HG03159 (cell line): Measurements from ENCODE around the gene ARHGAP4.
A peak's percentile ranks its signal among the peaks of the same experiment; 100 is the strongest.

ENCODE experiments used
- ATAC-seq: cut with Tn5 transposase; IDR thresholded peaks from one replicate; pipeline ENCODE4 v1.9.1; 2021; ENCODE audit warnings: mild to moderate bottlenecking, moderate library complexity; ENCODE audit not compliant: unreplicated experiment

The ARHGAP4 gene

GRCh38 chrX:153925739-153926551 is at the start of gene ARHGAP4:
Gene ARHGAP4 (minus strand): TSS chrX:153926264. CDS start chrX:153926202, 62 bp downstream.
- no peak for ATAC-seq

GRCh38 chrX:153974726-153975286 is 48.7 kb upstream of the ARHGAP4 start:
- ATAC-seq, result no peak

DNA sequence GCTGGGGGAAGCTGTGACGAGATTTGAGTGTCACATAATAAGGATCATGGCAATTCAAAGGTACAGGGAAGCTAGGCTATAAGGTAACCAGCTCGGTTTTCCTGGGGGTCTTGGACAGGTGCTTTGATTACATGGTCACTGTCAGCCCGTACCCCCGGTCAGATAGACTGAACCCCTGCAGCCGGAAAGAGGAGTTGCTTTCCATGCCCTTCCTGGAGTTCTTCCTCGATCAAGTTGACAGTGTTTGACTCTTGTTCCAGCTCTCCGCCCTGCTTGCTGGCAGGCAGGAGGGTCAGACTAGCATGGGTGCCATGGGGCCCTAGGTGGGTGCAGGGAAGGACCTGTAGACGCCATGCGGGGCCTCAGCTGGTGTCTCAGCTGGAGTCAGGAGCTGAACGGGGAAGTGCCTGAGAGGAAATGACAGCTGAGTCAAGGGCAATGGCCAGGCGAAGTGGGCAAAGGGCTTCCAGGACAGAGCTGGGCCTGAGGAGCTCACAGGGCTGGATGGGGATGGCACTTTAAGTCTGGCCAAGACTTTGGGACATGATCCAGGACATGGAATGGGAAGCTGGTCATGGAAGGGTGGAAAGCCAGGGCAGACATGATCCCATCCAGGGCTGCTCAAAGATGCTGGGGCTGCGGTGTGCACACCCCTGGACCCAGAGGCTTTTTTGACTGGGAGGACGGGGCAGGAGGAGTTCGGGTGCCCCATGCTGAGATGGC is 48.1 kb upstream of the ARHGAP4 start:
- ATAC-seq, result no peak

- no peak for ATAC-seq
Observed at GRCh38 chrX:153973127-153974002, 47.3 kb upstream of the ARHGAP4 start.

DNA sequence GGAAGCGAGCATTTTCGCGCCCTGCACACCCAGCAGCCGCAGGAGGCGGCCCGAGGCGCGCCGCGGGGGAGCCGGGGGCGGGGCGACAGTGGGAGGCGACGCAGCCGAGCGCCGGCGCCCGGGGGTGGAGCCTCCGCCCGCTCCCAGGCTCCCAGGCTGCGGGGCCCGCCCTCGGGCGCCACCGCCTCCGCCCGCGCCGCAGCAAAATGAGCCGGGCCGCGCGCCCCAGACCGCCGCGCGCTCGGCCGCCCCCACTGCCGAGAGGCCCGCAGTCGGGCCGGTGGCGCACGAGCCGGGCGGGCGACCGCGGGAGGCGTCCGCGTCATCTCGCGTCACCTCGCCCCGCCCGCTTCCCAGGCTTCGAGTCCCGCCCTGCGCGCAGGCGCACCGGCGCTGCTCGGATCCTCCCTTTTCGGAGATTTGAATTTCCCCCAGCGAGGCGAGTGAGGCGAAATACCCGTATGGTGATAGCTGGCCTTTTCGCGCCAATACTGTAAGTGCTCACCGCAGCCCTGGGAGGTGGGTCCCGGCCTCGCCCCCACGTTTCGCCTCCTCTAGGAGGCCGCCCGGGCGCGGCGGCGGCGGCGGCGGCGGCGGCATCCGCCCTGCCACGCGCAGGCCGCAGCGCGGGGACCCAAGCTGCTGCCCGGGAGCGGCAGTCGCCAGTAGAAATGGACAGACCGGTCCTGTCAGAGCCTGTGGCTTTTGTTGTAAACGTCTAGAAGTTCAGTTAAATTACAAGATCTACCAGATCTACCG is 46.5 kb upstream of the ARHGAP4 start, which contains the start of gene TMEM187:
TMEM187 (plus strand) TSS at position 387 of the 759 bp plus-strand sequence. CDS start 9,309 bp downstream, outside the sequence.
- ATAC-seq, result peak; percentile 46

DNA sequence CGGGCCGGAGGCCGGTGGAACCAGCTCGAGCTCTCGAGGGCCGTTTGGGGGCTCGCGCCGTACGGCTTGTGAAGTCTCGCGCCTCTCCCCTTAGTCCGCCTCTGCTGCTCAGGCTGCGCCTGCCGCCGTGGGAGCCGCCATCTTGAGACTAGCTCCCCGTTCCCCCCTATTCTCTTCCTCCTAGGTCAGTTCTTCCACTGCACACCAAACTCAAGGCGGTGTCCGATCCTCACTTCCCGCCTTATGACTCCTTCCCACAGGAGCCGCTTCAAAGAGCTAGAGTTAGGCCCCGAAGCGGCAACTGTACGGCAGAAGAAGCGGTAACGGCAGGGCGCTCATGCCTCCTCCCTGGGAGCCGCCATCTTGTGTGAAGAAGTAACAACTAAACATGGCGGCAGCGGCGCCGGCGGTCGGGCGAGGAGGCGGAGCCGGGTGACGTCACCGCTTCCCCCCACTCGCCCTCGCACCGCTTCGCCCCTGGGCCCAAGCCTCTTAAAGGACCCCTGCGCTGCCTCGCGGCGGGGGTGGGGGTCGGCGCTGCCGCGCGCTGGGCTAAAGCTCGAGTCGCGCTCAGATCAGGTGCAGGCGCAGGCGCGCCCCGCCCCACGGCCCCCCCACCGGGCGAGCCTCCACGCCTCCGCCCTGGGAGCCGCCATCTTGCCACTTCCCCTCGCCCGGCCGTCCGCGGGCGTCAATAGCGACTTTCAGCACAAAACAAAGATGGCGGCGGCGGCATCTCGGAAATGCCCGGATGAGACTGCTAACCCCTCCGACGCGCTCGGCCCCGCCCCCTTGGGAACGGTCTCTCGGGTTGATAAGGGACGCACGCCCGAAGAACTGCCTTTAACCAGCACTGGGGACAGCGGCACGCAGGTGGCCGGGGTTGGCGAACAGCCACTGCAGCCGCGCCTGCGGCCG is 45.6 kb upstream of the ARHGAP4 start, which contains the start of gene HCFC1:
HCFC1 (minus strand) TSS at position 369 of the 918 bp plus-strand sequence. CDS start 978 bp downstream, outside the sequence.
- ATAC-seq, result peak; percentile 43

- peak; percentile 35 for ATAC-seq
Observed at GRCh38 chrX:153971124-153971449, 45.0 kb upstream of the ARHGAP4 start.

GRCh38 chrX:153970357-153971123 is 44.5 kb upstream of the ARHGAP4 start:
- ATAC-seq, result peak; percentile 2

DNA sequence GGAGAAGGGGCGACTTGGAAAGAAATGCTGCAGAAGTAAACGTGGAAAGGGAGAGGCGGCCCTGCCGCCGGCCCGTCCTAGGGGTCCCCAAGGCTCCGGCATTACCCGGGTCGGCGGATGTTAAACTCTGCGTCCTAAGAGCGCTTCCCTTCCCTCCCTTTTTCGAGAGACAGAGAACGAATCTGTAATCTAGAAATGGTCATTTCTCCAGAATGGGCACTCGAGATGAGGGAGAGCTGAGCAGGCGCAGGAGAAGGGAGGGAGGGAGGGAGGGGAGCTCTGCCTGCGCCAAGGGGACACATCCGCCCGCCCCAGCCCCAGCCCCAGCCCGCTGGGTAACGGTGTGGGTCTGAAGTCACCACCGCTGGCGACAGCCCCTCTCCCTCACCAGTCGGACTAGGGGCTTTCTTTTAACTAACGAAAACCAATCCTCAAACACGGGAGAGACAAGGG is 43.9 kb upstream of the ARHGAP4 start:
- ATAC-seq, result no peak

- ATAC-seq, result no peak
Observed at GRCh38 chrX:153969125-153969903, 43.2 kb upstream of the ARHGAP4 start.

- no peak for ATAC-seq
Observed at GRCh38 chrX:153968754-153969124, 42.7 kb upstream of the ARHGAP4 start.

- ATAC-seq, result no peak
Observed at GRCh38 chrX:153968255-153968654, 42.2 kb upstream of the ARHGAP4 start.

GRCh38 chrX:153967536-153968224 is 41.6 kb upstream of the ARHGAP4 start:
- ATAC-seq, result no peak

- no peak for ATAC-seq
Observed at GRCh38 chrX:153966841-153967535, 40.9 kb upstream of the ARHGAP4 start.

DNA sequence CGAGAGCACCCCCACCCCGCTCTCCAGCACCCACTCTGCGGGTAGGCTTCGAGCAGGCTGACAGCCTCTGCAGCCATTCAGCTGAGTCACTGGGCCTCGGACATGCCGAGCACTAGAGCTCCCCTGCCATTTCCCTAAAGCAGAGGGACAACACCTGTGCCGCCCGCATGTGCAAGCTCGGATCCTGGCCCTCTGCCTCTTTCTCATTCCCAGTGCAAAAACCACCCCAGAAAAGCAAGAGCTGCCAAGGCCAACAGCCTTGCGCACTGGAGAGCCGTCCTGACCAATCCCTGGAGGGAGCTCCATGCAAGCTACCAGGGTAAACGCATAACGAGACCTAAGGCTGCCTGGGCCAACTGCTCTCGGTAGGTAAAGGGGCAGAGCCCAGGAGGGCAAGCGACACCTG is 40.2 kb upstream of the ARHGAP4 start:
- no peak for ATAC-seq

- ATAC-seq, result no peak
Observed at GRCh38 chrX:153965406-153965805, 39.3 kb upstream of the ARHGAP4 start.
